Prostate gland (tissue), 2 donors: ENCODE data around the gene COA6. TPM values are rescaled to one million over a fixed set of nuclear protein-coding genes. Genes with fewer than 3 reads are reported as not detected.

Source experiments
- DNase-seq: peaks from one replicate; pipeline ENCODE4 v3.0.0-alpha.2; 2019; ENCODE audit warnings: low spot score
- H3K27ac ChIP-seq, 2 donors: fragments of 200-600 bp; sonication (generic); 2 replicates each; pipeline ENCODE4 v1.5.1; 2017 to 2019
- H3K27me3 ChIP-seq: fragments of 200-600 bp; sonication (generic); replicated peaks from 2 replicates; pipeline ENCODE4 v1.5.1; 2019; ENCODE audit not compliant: insufficient read depth
- H3K36me3 ChIP-seq, 2 donors: fragments of 200-600 bp; sonication (generic); 1 replicate in 1 of 2; 2 replicates in 1 of 2; pipeline versions ENCODE4 v1.5.1 to v1.8.1; 2017 to 2019
- H3K4me1 ChIP-seq: fragments of 200-600 bp; sonication (generic); replicated peaks from 2 replicates; pipeline ENCODE4 v1.5.1; 2019
- H3K4me3 ChIP-seq, 2 donors: fragments of 200-600 bp; sonication (generic); 2 replicates each; pipeline ENCODE4 v1.5.1; 2017 to 2019
- H3K9me3 ChIP-seq: fragments of 200-600 bp; sonication (generic); 2 replicates; pipeline ENCODE4 v1.5.1; 2017
- POLR2A ChIP-seq: fragments of 450-650 bp; IDR thresholded peaks from one replicate; pipeline ENCODE4 v1.6.1; 2016; ENCODE audit warnings: antibody characterized with exemption, mild to moderate bottlenecking
- POLR2AphosphoS5 ChIP-seq: sonication (generic); formaldehyde crosslinking; IDR thresholded peaks from one replicate; pipeline ENCODE4 v1.6.1; 2017; ENCODE audit warnings: antibody characterized with exemption
- WGBS: methylation state at CpG from one replicate; pipeline ENCODE4 v1.1.5; 2018; 5-methylcytosine and 5-hydroxymethylcytosine counted together
- intact Hi-C: fragments of 100-400 bp; cut with DNase I; formaldehyde crosslinking; loops from one replicate; pipeline ENCODE4 v1.14.2; 2022
- total RNA-seq, 2 donors: library from RNA; depleted of rRNA; stranded (reverse); fragments of >200 nt; gene quantifications; one replicate each; pipeline ENCODE4 v1.1.0, GENCODE V29; 2016
- TF ChIP-seq, protein P1 (sequence below), 4 experiments: fragments of 200-600 bp in 2 of 4; fragments of 450-650 bp in 2 of 4; sonication (generic) in 2 of 4; IDR thresholded peaks; 1 replicate in 3 of 4; 2 replicates in 1 of 4; pipeline ENCODE4 v1.5.1; 2016 to 2019; ENCODE audit warnings: antibody characterized with exemption in 4 of 4, mild to moderate bottlenecking in 2 of 4, moderate library complexity in 2 of 4

COA6 gene
- total RNA-seq, 2 donors from 2014 or later, result 16.0 to 31.3 TPM

DNA sequence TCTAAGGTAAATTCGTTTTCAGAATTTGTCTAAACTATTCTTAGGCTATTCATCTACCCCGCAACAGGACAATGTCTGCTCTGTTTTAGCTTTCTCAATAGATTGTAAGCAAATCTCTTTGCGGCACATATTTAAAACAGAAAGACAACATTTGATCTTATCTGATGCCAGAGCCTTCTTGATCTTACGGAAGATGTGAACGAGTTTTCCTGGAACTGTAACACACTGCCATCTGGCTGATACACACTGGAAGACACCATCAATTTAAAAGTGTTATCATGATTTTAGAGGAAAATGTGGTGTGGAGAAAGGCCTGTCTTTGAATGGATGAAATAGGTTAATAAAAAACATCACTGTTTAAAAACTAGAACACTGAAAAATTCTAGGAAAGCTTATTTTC, 36.1 kb downstream of the COA6 start:
- H3K4me1 ChIP-seq, result no peaks in the 10 kb centered on the region
- no peaks in the 10 kb centered on the region for H3K9me3 ChIP-seq
- no peak for DNase-seq
- H3K27ac ChIP-seq, result no peak overlapping the region
- TF ChIP-seq POLR2A, result no peak
- peak; percentile 54 for TF ChIP-seq POLR2AphosphoS5
- TF ChIP-seq, protein P1, sequence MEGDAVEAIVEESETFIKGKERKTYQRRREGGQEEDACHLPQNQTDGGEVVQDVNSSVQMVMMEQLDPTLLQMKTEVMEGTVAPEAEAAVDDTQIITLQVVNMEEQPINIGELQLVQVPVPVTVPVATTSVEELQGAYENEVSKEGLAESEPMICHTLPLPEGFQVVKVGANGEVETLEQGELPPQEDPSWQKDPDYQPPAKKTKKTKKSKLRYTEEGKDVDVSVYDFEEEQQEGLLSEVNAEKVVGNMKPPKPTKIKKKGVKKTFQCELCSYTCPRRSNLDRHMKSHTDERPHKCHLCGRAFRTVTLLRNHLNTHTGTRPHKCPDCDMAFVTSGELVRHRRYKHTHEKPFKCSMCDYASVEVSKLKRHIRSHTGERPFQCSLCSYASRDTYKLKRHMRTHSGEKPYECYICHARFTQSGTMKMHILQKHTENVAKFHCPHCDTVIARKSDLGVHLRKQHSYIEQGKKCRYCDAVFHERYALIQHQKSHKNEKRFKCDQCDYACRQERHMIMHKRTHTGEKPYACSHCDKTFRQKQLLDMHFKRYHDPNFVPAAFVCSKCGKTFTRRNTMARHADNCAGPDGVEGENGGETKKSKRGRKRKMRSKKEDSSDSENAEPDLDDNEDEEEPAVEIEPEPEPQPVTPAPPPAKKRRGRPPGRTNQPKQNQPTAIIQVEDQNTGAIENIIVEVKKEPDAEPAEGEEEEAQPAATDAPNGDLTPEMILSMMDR (IDR thresholded peaks at IDR 0.05), result peak in 3 of 4 experiments; percentile 43 to 57 (median 44)
- intact Hi-C loops, result no loop called here
- H3K4me3 ChIP-seq, result no peak overlapping the region
- no peaks in the 10 kb centered on the region for H3K36me3 ChIP-seq
- WGBS, result 45% methylated on average over 5 of the region's 5 CpGs
- H3K27me3 ChIP-seq, result no peaks in the 10 kb centered on the region

DNA sequence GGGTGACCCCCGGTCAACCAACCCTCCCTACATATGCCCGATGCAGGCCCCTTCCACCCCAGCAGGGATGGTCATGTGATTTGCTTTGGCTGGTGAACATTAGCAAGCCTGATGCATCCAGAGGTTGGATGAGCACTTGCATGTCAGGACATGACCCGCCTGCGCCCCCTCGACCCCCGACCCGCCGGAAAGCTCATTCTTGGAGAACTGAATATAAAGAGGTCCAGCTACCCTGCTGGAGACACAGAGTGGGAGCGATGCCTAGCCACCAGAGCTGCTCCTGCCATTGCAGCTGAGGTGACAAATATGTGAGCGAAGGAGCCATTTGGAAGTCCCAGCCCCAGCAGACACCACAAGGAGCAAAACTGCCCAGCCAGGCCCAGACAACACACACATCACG, 39.6 kb downstream of the COA6 start:
- H3K27ac ChIP-seq, result no peak overlapping the region
- no peaks in the 10 kb centered on the region for H3K4me1 ChIP-seq
- H3K27me3 ChIP-seq, result no peaks in the 10 kb centered on the region
- H3K9me3 ChIP-seq, result no peaks in the 10 kb centered on the region
- TF ChIP-seq POLR2AphosphoS5 (no peak), POLR2A (no peak)
- TF ChIP-seq, protein P1 (IDR thresholded peaks at IDR 0.05), result no peak
- H3K36me3 ChIP-seq, result no peaks in the 10 kb centered on the region
- DNase-seq, result no peak
- intact Hi-C loops, result no loop called here
- no peak overlapping the region for H3K4me3 ChIP-seq
- WGBS, result 90% methylated on average over 11 of the region's 11 CpGs

DNA sequence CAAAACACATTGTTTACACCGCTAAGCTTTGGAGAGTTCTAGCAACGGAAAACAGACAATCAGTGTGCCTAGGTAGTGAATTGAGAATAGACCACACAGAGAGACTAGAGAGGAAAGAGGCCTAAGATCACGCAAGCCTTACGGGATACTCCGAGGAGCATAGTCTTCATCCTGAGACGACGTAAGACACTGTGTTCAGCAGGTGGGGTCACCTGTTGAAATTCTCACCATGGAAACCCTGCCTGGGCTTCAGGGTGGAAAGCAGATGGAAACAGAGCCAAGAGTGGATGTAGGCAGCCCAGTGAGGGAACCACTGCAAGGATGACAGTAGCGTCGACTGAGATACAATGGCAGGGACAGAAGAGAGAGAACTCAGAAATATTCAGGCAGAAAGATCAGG, 40.2 kb downstream of the COA6 start:
- Histone ChIP-seq H3K36me3 (no peaks in the 10 kb centered on the region), H3K27me3 (no peaks in the 10 kb centered on the region), H3K27ac (no peak overlapping the region), H3K4me3 (no peak overlapping the region), H3K4me1 (no peaks in the 10 kb centered on the region), H3K9me3 (no peaks in the 10 kb centered on the region)
- DNase-seq, result no peak
- 96% methylated on average over 9 of the region's 9 CpGs for WGBS
- intact Hi-C loops, result no loop called here
- no peak for TF ChIP-seq POLR2AphosphoS5
- TF ChIP-seq, protein P1 (IDR thresholded peaks at IDR 0.05), result no peak
- TF ChIP-seq POLR2A, result no peak

DNA sequence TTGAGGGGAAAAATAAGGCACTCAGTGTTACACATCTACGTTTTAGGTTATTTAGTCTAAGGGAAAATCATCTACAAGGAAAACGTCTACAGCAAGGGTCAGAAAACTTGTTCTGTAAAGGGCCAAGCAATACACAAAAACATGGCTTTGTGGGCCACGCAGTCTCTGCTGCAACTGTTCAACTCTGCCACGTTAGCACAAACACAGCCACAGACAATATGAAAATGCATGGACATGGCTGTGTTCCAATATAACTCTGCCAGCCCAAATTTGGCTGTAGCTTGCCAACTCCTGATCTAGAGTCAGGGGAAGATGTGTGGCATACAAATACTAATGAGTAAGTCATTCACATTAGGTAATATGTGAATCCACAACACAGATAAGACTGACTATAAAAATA, 40.7 kb downstream of the COA6 start:
- Histone ChIP-seq H3K4me1 (no peaks in the 10 kb centered on the region), H3K36me3 (no peaks in the 10 kb centered on the region), H3K27ac (no peak overlapping the region), H3K27me3 (no peaks in the 10 kb centered on the region), H3K4me3 (no peak overlapping the region), H3K9me3 (no peaks in the 10 kb centered on the region)
- TF ChIP-seq POLR2A, result no peak
- no peak for TF ChIP-seq POLR2AphosphoS5
- TF ChIP-seq, protein P1 (IDR thresholded peaks at IDR 0.05), result no peak
- intact Hi-C loops, result no loop called here
- no peak for DNase-seq
- 84% methylated on average over 4 of the region's 4 CpGs for WGBS

DNA sequence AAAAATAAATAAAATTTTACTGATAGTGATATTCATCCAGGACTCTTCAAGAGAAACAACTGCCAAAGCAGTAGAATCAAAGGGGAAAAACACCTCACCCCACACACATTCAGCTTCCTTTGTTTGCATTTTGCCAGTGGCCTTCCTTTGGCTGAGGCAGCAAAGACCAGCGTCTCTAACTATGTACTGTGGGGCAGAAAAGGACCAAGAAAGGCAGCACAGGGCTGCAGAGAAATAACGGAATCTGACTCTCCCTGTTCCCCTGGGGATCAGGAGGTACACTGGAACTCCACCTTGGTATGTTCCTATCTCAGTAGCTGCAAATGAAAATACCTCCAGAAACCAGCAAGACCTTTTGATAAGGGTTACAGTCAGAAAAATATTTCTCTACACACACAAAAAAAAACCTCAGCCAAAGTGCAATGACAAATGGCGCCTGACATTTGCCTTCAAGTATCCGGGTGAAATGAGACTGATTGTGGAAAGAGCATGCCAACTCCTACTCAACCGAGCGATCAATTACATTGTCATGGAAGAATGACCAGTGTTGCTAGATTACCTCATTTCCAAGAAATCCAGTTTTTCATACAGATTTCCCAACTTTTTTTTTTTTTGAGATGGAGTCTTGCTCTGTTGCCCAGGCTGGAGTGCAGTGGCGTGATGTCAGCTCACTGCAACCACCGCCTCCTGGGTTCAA, 54.8 kb downstream of the COA6 start:
- intact Hi-C loops, result no loop called here
- TF ChIP-seq, protein P1 (IDR thresholded peaks at IDR 0.05), result no peak
- TF ChIP-seq POLR2AphosphoS5 (no peak), POLR2A (no peak)

More for the DNA sequence above, 54.8 kb downstream of the COA6 start:
- Histone ChIP-seq H3K4me1 (no peaks in the 10 kb centered on the region), H3K4me3 (no peak overlapping the region), H3K27ac (no peak overlapping the region), H3K27me3 (no peaks in the 10 kb centered on the region), H3K36me3 (no peaks in the 10 kb centered on the region), H3K9me3 (no peaks in the 10 kb centered on the region)
- 87% methylated on average over 8 of the region's 8 CpGs for WGBS
- DNase-seq, result no peak
